AG04450 (cell line): Measurements from ENCODE around the gene MSANTD2. TPM values are rescaled to one million over a fixed set of nuclear protein-coding genes. Genes with fewer than 3 reads are reported as not detected.

Experiments used
- CTCF ChIA-PET: fragments of 300-600, 350-600 bp; formaldehyde crosslinking; extraction: SDS; loops from one replicate; lab custom pipeline; 2022; ENCODE audit warnings: antibody characterized with exemption, inconsistent platforms; lab: Charles Lee
- POLR2A ChIA-PET: fragments of 350-600 bp; formaldehyde crosslinking; extraction: SDS; loops from one replicate; lab custom pipeline; 2021; ENCODE audit warnings: antibody characterized with exemption, inconsistent platforms; lab: Yijun Ruan, JAX
- DNase-seq: peaks from one replicate; pipeline ENCODE4 v3.0.0-alpha.2; 2011; ENCODE audit warnings: low read depth, low spot score
- H3K27ac ChIP-seq: one replicate; pipeline ENCODE4 v1.5.1; 2012; ENCODE audit warnings: low read depth, low read length, control low read depth
- H3K27me3 ChIP-seq: one replicate; pipeline ENCODE4 v1.6.0; 2012; ENCODE audit warnings: low read length; ENCODE audit not compliant: control insufficient read depth, insufficient read depth
- H3K4me3 ChIP-seq: 2 replicates; pipeline ENCODE4 v1.5.1; 2011; ENCODE audit warnings: mild to moderate bottlenecking, low read depth, low read length, control low read depth
- H3K9me3 ChIP-seq: 2 replicates; pipeline ENCODE4 v1.5.1; 2012; ENCODE audit warnings: low read length; ENCODE audit not compliant: control insufficient read depth, insufficient read depth
- CTCF ChIP-seq: IDR thresholded peaks from 2 replicates; pipeline ENCODE4 v1.5.1; 2011; ENCODE audit warnings: low read depth, low read length, control low read depth, inconsistent platforms
- polyA plus RNA-seq: library from polyadenylated mRNA; depleted of rRNA; stranded (reverse); fragments of >200 nt; gene quantifications from 2 replicates; pipeline ENCODE4 v1.2.3, GENCODE V29; 2011; rRNA removed

The MSANTD2 gene
- polyA plus RNA-seq, 1 experiment, result 9.8 TPM

GRCh38 chr11:124716591-124716990 lies 83.6 kb downstream of the MSANTD2 start:
- Histone ChIP-seq H3K4me3 (no peak overlapping the region), H3K27me3 (peaks cover 37% of the 10 kb centered on the region), H3K9me3 (no peaks in the 10 kb centered on the region), H3K27ac (no peak overlapping the region)
- POLR2A ChIA-PET, result no interaction called here
- no peak for DNase-seq
- TF ChIP-seq CTCF, result no peak
- CTCF ChIA-PET, result interaction anchor here (0.6 to 1.2 kb wide), 3 partner anchors 72 to 95 kb away, joined by 3 to 6 read pairs (median 4); no protein-coding TSS in a partner anchor

Other genes starting within 250 kb of the MSANTD2 start
- not detected in 2 replicates for gene OR8A1, start 230.4 kb downstream of the MSANTD2 start, polyA plus RNA-seq
- not detected in 2 replicates for gene PANX3, start 189.0 kb downstream of the MSANTD2 start, polyA plus RNA-seq
- 30.9 and 31.4 TPM in 2 replicates for gene TBRG1, start 177.5 kb downstream of the MSANTD2 start, polyA plus RNA-seq
- gene SIAE, start 126.7 kb downstream of the MSANTD2 start, polyA plus RNA-seq, result 33.5 and 37.9 TPM in 2 replicates
- 6.5 and 8.4 TPM in 2 replicates for gene SPA17, start 126.5 kb downstream of the MSANTD2 start, polyA plus RNA-seq
- 3.4 and 4.1 TPM in 2 replicates for gene NRGN, start 60.5 kb downstream of the MSANTD2 start, polyA plus RNA-seq
- not detected in 2 replicates for gene VSIG2, start 48.2 kb downstream of the MSANTD2 start, polyA plus RNA-seq
- 0.06 and 0.10 TPM in 2 replicates for gene ESAM, start 38.1 kb downstream of the MSANTD2 start, polyA plus RNA-seq
- 28.9 and 38.7 TPM in 2 replicates for gene ROBO3, start 65.0 kb upstream of the MSANTD2 start, polyA plus RNA-seq
- 0.30 and 0.40 TPM in 2 replicates for gene ROBO4, start 97.5 kb upstream of the MSANTD2 start, polyA plus RNA-seq
- 0.06 TPM in 1 of 2 replicates, not detected in the other for gene HEPN1, start 118.8 kb upstream of the MSANTD2 start, polyA plus RNA-seq
- gene HEPACAM, start 135.6 kb upstream of the MSANTD2 start, polyA plus RNA-seq, result 0.05 and 0.10 TPM in 2 replicates
- gene CCDC15, start 153.8 kb upstream of the MSANTD2 start, polyA plus RNA-seq, result 0.73 and 1.1 TPM in 2 replicates